Heart right ventricle (tissue), 16 donors: ENCODE results near the gene HTR1D. TPM values are rescaled to one million over a fixed set of nuclear protein-coding genes. Genes with fewer than 3 reads are reported as not detected.
A peak's percentile ranks its signal among the peaks of the same experiment; 100 is the strongest.

ENCODE experiments used
- ATAC-seq, 8 donors: fragments of 200-7000 bp; cut with Tn5 transposase; one replicate each; pipeline ENCODE4 v1.9.1; 2020; ENCODE audit warnings: mild to moderate bottlenecking in 8 of 8, moderate library complexity in 8 of 8, moderate number of reproducible peaks in 1 of 8
- DNase-seq, 2 donors: peaks; one replicate each; pipeline ENCODE4 v3.0.0-alpha.2; 2020
- H3K27ac ChIP-seq, 10 donors: fragments of 200-600 bp; sonication (generic) in 2 of 10; one replicate each; pipeline versions ENCODE4 v1.5.0 to v1.8.0; 2020 to 2022; ENCODE audit warnings: mild to moderate bottlenecking in 3 of 10
- H3K27me3 ChIP-seq, 7 donors: fragments of 200-600 bp; one replicate each; pipeline ENCODE4 v1.8.0; 2021 to 2022; ENCODE audit warnings: mild to moderate bottlenecking in 2 of 7
- H3K36me3 ChIP-seq, 9 donors: fragments of 200-600 bp; sonication (generic) in 1 of 9; one replicate each; pipeline versions ENCODE4 v1.5.0 to v1.8.0; 2020 to 2022; ENCODE audit warnings: mild to moderate bottlenecking in 2 of 9
- H3K4me1 ChIP-seq, 9 donors: fragments of 200-600 bp; sonication (generic) in 1 of 9; one replicate each; pipeline versions ENCODE4 v1.5.0 to v1.8.0; 2020 to 2022; ENCODE audit warnings: mild to moderate bottlenecking in 4 of 9
- H3K4me3 ChIP-seq, 10 donors: fragments of 200-600 bp; sonication (generic) in 2 of 10; one replicate each; pipeline versions ENCODE4 v1.5.0 to v1.8.0; 2020 to 2022; ENCODE audit warnings: mild to moderate bottlenecking in 7 of 10, moderate library complexity in 2 of 10
- H3K9me3 ChIP-seq, 11 donors: fragments of 200-600 bp in 10 of 11; sonication (generic) in 2 of 11; one replicate each; pipeline versions ENCODE4 v1.5.0 to v1.8.0; 2013 to 2022; ENCODE audit warnings: mild to moderate bottlenecking in 2 of 11, control low read depth in 1 of 11, moderate library complexity in 1 of 11
- WGBS, 2 donors: extraction: QIAGEN DNeasy Blood & Tissue Kit; methylation state at CpG; one replicate each; pipeline ENCODE4 v1.1.7; 2013; ENCODE audit warnings: inconsistent platforms in 1 of 2; 5-methylcytosine and 5-hydroxymethylcytosine counted together
- intact Hi-C, 10 donors: fragments of 100-400 bp; cut with DNase I; formaldehyde crosslinking; loops; one replicate each; pipeline versions ENCODE4 v1.11.1 to v1.14.2; 2022
- polyA plus RNA-seq, 2 donors: library from polyadenylated mRNA; stranded (reverse); fragments of 200-250 nt; gene quantifications; one replicate each; pipeline ENCODE4 v1.2.3, GENCODE V29; 2013
- total RNA-seq, 10 donors: library from RNA; stranded (reverse); fragmentation: NEBNext Ultra II Directional in 3 of 10; extraction: Animal tissue kit (Norgen Biotek cat#: 25700) in 3 of 10; gene quantifications; one replicate each; pipeline versions ENCODE4 v1.2.1 to v1.2.4, GENCODE V29; 2021 to 2023
- TF ChIP-seq, protein P1 (sequence below), 9 donors: fragments of 200-600 bp; sonication (generic) in 2 of 9; IDR thresholded peaks; one replicate each; pipeline versions ENCODE4 v1.5.0 to v1.8.0; 2021 to 2022; ENCODE audit warnings: antibody characterized with exemption in 9 of 9, mild to moderate bottlenecking in 5 of 9, moderate library complexity in 1 of 9
- donor health status: Arrhythmogenic right ventricular cardiomyopathy.
- donor health status: ischemic (EF 13 %, LVEDD 7.1; RV severe dilation, severe dysfunction).
- donor health status: healthy with polysubstance abuse.
- donor health status: DM: no; HTN: yes; CAD: no.
- donor health status: DM: no; HTN: no; CAD: no.
- donor health status: ischemic (EF 25% LVEDD 6.9; RV normal size, moderate dysfunction).
- donor health status: ischemic (EF 25% LVEDD 5.7; RV mildly dilated, moderate dysfunction).
- donor health status: healthy.
- donor health status: DM: yes; HTN: yes; CAD: no.
- donor health status: Ischemic cardiomyopathy.
- donor health status: ischemic (EF 35%, LVEDD 5.7; RV mildly dilated, moderate dysfunction).
- donor health status: nonischemic (EF 11% LVEDD 7.7; RV severe dilation, severe dysfunction).
- donor health status: DM: yes; HTN: yes; CAD: no.
- donor health status: PGD.
- donor health status: ischemic (EF 29% LVEDD 5.4; RV normal size, mild dysfunction).
- donor health status: nonischemic (EF 23%, LVEDD 6.1; RV moderate dilation, normal function).

HTR1D gene
- total and polyA plus RNA-seq, 12 donors, result 0.01 to 0.07 TPM; not detected in 10

- H3K4me1 ChIP-seq, result peaks cover 0 to 9% (median 6%) of the 10 kb centered on the region in 9 donors
- TF ChIP-seq, protein P1, sequence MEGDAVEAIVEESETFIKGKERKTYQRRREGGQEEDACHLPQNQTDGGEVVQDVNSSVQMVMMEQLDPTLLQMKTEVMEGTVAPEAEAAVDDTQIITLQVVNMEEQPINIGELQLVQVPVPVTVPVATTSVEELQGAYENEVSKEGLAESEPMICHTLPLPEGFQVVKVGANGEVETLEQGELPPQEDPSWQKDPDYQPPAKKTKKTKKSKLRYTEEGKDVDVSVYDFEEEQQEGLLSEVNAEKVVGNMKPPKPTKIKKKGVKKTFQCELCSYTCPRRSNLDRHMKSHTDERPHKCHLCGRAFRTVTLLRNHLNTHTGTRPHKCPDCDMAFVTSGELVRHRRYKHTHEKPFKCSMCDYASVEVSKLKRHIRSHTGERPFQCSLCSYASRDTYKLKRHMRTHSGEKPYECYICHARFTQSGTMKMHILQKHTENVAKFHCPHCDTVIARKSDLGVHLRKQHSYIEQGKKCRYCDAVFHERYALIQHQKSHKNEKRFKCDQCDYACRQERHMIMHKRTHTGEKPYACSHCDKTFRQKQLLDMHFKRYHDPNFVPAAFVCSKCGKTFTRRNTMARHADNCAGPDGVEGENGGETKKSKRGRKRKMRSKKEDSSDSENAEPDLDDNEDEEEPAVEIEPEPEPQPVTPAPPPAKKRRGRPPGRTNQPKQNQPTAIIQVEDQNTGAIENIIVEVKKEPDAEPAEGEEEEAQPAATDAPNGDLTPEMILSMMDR (IDR thresholded peaks at IDR 0.05), result no peak
- no peaks in the 10 kb centered on the region for H3K27me3 ChIP-seq
- no peak overlapping the region for H3K27ac ChIP-seq
- no peaks in the 10 kb centered on the region for H3K36me3 ChIP-seq
- no peak for ATAC-seq
- no peak overlapping the region for H3K4me3 ChIP-seq
- H3K9me3 ChIP-seq, result no peaks in the 10 kb centered on the region
- DNase-seq, result no peak
- WGBS, 2 donors, result 71 to 75% methylated on average over 6 of the region's 6 CpGs
- intact Hi-C loops, result loop anchor here in 3 of 10 donors (5.0 to 10.0 kb wide), 2 partner anchors 204 to 211 kb away; no protein-coding TSS in a partner anchor
Measured at GRCh38 chr1:23188434-23188884, 28.8 kb downstream of the HTR1D start.

DNA sequence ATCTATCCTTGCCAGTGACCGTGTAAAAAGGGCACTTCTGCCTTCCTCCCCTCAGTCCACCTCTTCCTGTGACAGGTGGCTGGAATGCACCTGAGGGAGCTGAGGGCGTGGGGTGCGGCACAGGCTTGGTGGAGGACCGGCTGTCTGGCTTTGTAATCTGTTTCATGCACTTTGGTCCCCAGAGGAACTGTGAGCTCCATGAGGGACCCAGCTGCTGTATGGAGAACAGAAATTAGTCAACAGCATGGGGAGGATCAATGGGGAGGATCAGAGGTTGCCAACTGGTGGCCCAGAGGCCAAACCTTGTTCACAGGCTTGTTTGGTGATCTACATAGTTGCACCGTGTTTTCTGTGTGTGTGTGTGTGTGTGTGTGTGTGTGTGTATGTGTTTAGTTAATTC is 29.7 kb downstream of the HTR1D start:
- WGBS, 2 donors, result 72 to 86% methylated on average over 5 of the region's 5 CpGs
- Histone ChIP-seq H3K36me3 (no peaks in the 10 kb centered on the region), H3K4me1 (peaks cover 0 to 9% (median 6%) of the 10 kb centered on the region in 9 donors), H3K4me3 (no peak overlapping the region), H3K27ac (no peak overlapping the region), H3K9me3 (no peaks in the 10 kb centered on the region), H3K27me3 (no peaks in the 10 kb centered on the region)
- intact Hi-C loops, result loop anchor here in 3 of 10 donors (5.0 to 10.0 kb wide), 2 partner anchors 203 to 210 kb away; no protein-coding TSS in a partner anchor
- ATAC-seq (no peak), DNase-seq (no peak)
- TF ChIP-seq, protein P1 (IDR thresholded peaks at IDR 0.05), result no peak

DNA sequence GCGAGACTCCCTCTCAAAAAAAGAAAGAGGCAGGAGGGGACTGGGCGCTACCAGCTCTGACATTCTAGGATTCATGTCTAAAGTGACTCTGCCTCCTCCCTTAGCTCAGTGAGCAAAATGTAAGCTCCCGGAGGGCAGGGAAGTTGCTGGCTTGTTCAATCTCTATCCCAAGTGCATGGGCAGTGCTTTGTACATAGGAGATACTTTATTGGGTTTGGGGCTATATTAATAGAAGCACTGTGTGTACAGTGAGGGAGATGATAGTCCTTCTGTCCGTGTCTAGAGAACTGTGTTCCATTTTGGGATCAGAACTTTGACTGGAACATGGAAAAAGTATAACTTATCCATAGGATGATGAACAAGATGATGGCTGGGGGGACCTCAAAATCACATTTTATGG is 31.9 kb downstream of the HTR1D start:
- WGBS, 2 donors, result 76 to 79% methylated on average over 4 of the region's 4 CpGs
- TF ChIP-seq, protein P1 (IDR thresholded peaks at IDR 0.05), result no peak
- Histone ChIP-seq H3K27me3 (no peaks in the 10 kb centered on the region), H3K9me3 (no peaks in the 10 kb centered on the region), H3K4me1 (peaks cover 0 to 9% (median 6%) of the 10 kb centered on the region in 9 donors), H3K36me3 (no peaks in the 10 kb centered on the region), H3K27ac (no peak overlapping the region), H3K4me3 (no peak overlapping the region)
- ATAC-seq (no peak), DNase-seq (no peak)
- intact Hi-C loops, result loop anchor here in 7 of 10 donors (2.0 to 10.0 kb wide), 6 partner anchors 85 to 209 kb away; no protein-coding TSS in a partner anchor

- Histone ChIP-seq H3K27me3 (no peaks in the 10 kb centered on the region), H3K36me3 (no peaks in the 10 kb centered on the region), H3K4me3 (peak overlapping the region in 8 of 10 donors; percentile 26 to 55 (median 39)), H3K4me1 (peaks cover 0 to 10% (median 6%) of the 10 kb centered on the region in 9 donors), H3K27ac (no peak overlapping the region), H3K9me3 (no peaks in the 10 kb centered on the region)
- ATAC-seq (peak in 6 of 8 donors; percentile 38 to 74 (median 58)), DNase-seq (peak; percentile 15 to 46)
- TF ChIP-seq, protein P1 (IDR thresholded peaks at IDR 0.05), result peak; percentile 76 to 93 (median 83)
- 16 to 20% methylated on average over 10 of the region's 10 CpGs for WGBS, 2 donors
- intact Hi-C loops, result loop anchor here (1.0 to 10.0 kb wide), 8 partner anchors 84 to 208 kb away; no protein-coding TSS in a partner anchor
Measured at GRCh38 chr1:23184212-23184934, 32.9 kb downstream of the HTR1D start.
